Activated CD4-positive, alpha-beta T cell treated with anti-CD3 and anti-CD28 coated beads, Interleukin-2, Interleukin-6, amounts not matched to agents 100 ng/mL and 50 ng/mL, durations not matched to agents 16 hours and 8 hours (primary cell): ENCODE measurements around the gene MYH14.

Experiments used
- DNase-seq: peaks from one replicate; pipeline ENCODE4 v3.0.0-alpha.2; 2020

Gene MYH14

GRCh38 chr19:50203281-50204080, at the start of gene MYH14:
Gene MYH14, plus strand, starts transcription at chr19:50203622. Its CDS starts 6,744 bp downstream, at chr19:50210366.
- peak; percentile 14 for DNase-seq

DNA sequence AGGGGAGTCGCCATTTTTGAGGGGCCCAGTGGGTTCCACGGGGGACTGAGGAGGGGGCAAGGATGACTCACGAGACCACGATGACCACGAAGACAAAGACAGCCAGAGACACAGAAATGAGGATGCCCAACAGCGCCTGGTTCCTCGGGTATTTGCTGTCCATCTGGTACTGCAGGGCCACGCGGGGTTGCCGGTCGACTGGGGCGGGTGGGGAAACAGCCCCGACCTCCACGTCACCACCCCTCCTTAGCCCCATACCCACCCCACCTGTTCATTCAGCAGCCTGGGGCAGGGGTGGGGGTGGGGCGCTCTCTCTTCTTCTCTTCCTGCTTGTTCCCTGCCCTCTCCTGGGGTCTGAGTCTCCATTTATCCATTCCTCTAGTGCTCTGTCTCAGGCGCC, 48.9 kb upstream of the MYH14 start:
- DNase-seq: no peak

GRCh38 chr19:50155520-50156109, 47.8 kb upstream of the MYH14 start:
- DNase-seq: no peak

GRCh38 chr19:50158577-50158976, 44.8 kb upstream of the MYH14 start:
- DNase-seq: no peak

DNA sequence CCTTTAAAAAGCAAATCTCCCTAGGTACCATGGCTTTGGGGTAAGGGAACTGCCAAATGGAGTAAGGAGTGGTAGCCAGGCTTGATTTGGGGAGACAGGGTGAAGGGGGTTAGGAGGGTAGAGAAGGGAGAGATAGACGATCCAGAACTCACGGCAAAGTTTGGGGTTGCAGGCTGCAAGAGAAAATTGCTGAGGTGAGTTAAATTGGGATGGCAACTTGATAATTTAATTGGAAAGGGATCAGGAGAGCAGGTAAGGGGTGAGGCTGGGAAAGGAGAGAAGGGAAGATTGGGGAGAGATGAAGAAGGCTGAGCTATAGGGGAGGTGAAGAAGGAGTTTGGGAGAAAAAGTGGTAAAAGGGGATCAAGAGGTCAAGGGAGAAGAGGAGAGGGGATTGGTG, 44.3 kb upstream of the MYH14 start:
- DNase-seq: no peak

DNA sequence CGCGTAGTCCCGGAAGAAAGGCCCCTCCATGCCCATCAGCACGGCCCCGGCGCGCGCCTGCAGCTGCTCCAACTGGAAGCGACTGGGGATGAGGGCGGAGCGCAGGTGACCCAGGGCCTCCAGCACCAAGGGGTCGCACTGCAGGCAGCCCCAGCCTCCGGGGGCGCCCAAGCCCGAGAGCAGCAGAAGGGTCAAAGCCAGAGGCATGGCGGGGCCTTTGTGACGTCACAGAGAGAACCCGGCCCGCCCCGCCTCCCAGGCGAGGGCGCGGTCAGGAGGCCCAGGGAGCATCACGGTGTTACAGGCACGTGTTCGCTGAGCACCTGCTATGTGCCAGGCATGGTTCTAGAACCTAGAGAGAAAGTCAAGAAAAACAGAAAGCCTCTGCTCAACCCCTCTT, 40.4 kb upstream of the MYH14 start, which contains the start of gene IZUMO2:
Gene IZUMO2, minus strand, starts transcription at position 294 of the 400 bp plus-strand sequence. Its CDS starts 87 bp downstream, at position 207.
- DNase-seq: no peak

DNA sequence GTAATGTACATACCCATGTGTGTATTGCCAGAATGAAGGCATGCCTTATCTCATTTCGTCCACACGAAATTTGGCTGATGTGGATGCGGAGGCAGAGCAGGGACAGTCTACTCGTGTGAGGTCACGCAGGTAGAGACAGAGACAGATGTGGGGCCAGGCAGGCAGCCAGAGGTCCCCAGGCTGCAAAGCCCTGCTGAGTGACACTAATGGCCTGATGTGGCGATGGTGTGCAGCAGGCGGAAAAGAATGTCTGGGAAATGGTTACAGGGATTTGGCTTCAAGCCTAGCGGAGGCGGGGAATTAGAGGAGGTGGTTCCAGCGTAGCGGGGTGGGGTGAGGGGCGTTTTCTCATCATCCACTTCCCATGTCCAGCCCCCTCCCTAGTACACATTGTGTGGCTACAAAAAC, 36.1 kb upstream of the MYH14 start:
- DNase-seq: no peak

DNA sequence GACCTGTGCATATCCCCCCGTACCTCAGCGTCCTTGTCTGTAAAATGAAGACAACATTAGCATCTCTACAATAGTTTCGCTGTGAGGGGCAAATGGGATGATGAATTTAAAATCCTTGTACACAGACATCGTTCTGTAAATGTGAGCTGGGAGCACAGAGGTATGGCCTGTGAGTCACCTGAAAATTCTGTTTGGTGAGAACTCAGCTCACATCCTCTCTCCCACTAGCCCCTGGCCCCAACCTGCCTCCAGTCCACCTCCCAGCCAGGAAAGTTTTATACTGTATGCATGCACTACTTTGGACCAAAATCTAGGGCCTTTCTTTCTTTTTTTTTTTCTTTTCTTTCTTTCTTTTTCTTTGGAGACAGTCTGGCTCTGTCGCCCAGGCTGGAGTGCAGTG, 31.7 kb upstream of the MYH14 start:
- no peak for DNase-seq

DNA sequence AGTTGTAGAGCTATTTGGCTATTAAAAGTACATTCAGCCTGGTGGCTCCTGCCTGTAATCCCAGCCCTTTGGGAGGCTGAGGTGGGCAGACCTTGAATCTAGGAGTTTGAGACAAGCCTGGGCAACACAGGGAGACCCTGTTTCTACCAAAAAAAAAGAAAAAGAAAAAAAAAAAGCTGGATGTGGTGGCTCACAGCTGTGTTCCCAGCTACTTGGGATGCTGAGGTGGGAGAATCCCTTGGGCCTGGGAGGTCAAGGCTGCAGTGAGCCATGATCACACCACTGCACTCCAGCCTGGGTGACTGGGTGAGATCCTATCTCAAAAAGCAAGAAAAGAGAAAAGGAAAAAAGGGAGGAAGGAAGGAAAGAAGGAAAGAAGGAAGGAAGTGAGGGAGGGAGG, 30.7 kb upstream of the MYH14 start:
- DNase-seq: no peak

- peak; percentile 10 for DNase-seq
Observed at GRCh38 chr19:50173127-50173526, 30.3 kb upstream of the MYH14 start.

GRCh38 chr19:50174100-50174793, 29.2 kb upstream of the MYH14 start:
- no peak for DNase-seq

- DNase-seq: no peak
Observed at GRCh38 chr19:50175924-50176323, 27.5 kb upstream of the MYH14 start.

- DNase-seq: no peak
Observed at GRCh38 chr19:50176775-50177174, 26.6 kb upstream of the MYH14 start.

DNA sequence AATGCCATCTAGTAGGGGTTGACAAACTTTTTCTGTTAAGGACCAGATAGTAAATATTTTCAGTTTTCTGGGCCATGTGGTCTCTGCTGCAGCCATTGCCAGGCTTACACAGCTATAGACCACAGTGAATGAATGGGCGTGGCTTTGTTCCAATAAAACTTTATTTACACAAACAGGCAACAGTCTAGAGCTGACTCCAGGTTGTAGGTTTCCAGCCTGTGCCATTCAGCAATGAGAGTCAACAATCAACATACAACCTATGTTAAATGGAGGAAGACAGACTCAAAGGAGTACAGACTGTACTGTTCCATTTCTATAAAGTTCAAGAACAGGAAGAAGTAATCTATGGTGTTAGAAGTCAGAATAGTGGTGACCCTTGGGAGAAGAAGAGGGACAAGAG, 25.1 kb upstream of the MYH14 start:
- DNase-seq: no peak

GRCh38 chr19:50178859-50179537, 24.4 kb upstream of the MYH14 start:
- DNase-seq: no peak

DNA sequence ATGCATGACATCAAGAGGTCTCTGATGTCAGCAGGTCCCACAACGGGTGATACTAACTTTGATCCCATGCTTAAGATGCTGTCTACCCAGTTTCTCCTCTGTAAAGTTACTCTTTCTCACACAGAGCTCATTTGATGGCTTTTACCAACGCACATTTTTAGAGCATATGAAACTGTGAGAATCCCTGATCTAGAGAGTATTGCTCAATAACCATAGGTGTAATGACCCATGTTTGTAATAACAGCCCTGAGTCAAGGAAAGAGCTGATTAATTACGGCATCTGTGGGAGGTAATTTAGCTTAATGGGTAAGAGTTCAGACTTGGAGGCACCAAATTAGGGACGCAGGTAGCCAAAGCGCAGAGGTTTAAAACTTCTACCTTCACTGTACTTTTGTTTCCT, 22.3 kb upstream of the MYH14 start:
- no peak for DNase-seq

GRCh38 chr19:50184196-50184595, 19.2 kb upstream of the MYH14 start:
- DNase-seq: no peak

- DNase-seq: no peak
Observed at GRCh38 chr19:50187937-50188336, 15.5 kb upstream of the MYH14 start.

GRCh38 chr19:50189331-50189730, 14.1 kb upstream of the MYH14 start:
- DNase-seq: no peak

DNA sequence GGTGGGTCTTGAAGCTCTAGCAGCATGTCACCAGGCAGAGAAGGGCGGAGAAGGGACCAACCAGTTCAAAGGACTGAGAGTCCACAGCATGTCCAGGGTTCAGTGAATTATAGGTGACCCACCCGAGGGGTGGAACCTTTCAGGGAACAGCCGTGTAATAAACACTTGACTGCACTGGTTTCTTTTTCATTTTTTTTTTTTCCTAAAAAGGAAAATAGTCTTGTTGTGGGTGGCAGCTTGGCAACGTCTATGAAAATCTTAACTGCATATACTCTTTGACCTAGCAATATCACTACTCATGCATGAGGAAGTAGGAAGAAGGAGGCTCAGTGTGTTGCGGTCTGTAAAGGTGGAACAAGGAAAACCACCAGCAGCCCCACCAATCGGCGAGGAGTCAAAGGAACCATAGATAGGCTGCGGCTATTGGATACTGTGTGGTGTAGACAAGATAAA, 13.0 kb upstream of the MYH14 start:
- no peak for DNase-seq

GRCh38 chr19:50191216-50191615, 12.2 kb upstream of the MYH14 start:
- no peak for DNase-seq

DNA sequence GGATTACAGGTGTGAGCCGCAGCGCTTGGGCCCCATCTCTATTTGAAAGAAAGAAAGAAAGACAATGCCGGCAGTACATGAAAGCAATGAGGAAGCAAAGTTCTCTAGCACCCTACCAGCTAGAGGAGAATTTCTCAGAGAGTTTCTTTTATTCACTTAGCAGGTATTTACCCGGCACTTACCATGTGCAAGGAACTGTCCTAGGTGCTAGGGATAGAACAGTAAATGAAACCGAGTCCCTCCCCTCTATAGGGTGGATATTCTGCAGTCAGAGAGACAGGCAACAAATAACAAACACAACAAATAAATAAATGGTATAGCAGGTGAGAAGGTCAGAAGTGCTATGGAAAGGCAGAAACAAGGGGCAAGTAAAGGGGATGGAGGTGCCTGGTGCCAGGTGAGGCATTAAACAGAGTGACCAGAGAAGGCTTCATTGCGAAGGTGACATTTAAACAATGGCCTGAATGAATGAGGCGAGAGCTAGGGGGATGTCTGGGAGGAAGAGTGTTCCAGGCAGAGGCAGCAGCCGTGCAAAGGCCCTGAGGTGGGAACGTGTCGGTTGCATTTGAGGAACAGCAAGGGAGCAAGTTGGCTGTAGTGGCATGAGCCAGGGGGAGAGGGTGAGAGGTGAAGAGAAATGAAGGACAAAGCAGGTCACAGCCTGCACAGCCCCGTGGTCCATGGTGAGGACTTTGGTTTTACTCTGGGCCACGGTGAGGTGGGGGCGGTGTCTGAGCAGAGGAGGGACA, 10.8 kb upstream of the MYH14 start:
- no peak for DNase-seq

DNA sequence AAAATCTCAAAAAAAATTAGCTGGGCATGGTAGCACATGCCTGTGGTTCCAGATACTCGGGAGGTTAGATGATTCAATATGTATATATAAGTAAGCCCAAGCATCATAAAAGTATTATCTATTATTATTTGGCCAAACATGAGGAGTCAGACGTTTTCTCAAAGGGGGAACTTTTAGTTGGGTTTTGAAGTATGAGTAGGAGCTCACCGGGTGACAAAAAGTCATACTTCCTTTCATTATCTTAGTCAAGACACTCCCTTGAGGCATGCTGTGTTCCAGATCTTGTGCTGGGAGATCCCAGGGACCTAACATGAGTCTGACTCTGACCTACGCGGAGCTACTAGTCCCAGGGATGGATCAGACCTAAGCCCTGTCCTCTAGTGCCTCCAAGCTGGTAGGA, 8.2 kb upstream of the MYH14 start:
- DNase-seq: no peak
